ENCODE results near the gene POLDIP3.
"Not testable (repeated sequence)": the region's sequence is repeated elsewhere in the genome, so short reads cannot be mapped to it uniquely, and the experiment has no call there.

The POLDIP3 gene

GRCh38 chr22:42544686-42545085 is 70.0 kb downstream of the POLDIP3 start:
- Mint-ChIP-seq H3K27ac (no peak overlapping the region), H3K4me1 (peaks cover 8% of the 10 kb centered on the region), H3K27me3 (no peaks in the 10 kb centered on the region), H3K4me3 (no peak overlapping the region), H3K9me3 (no peaks in the 10 kb centered on the region), H3K36me3 (no peaks in the 10 kb centered on the region)
- ATAC-seq = no peak

GRCh38 chr22:42539236-42539771 is 75.4 kb downstream of the POLDIP3 start:
- H3K9me3 Mint-ChIP-seq, H3K27me3 Mint-ChIP-seq, H3K36me3 Mint-ChIP-seq: not testable (repeated sequence)
- Mint-ChIP-seq H3K27ac (peak overlapping the region; percentile 92), H3K4me3 (peak overlapping the region; percentile 31), H3K4me1 (peaks cover 36% of the 10 kb centered on the region)
- ATAC-seq = peak; percentile 88

GRCh38 chr22:42537199-42537831 is 77.4 kb downstream of the POLDIP3 start:
- ATAC-seq = peak; percentile 83
- peaks cover 56% of the 10 kb centered on the region for H3K4me1 Mint-ChIP-seq
- not testable (repeated sequence) for H3K9me3 Mint-ChIP-seq, H3K36me3 Mint-ChIP-seq, H3K27me3 Mint-ChIP-seq
- peak overlapping the region; percentile 50 for H3K4me3 Mint-ChIP-seq
- H3K27ac Mint-ChIP-seq = peak overlapping the region; percentile 92

DNA sequence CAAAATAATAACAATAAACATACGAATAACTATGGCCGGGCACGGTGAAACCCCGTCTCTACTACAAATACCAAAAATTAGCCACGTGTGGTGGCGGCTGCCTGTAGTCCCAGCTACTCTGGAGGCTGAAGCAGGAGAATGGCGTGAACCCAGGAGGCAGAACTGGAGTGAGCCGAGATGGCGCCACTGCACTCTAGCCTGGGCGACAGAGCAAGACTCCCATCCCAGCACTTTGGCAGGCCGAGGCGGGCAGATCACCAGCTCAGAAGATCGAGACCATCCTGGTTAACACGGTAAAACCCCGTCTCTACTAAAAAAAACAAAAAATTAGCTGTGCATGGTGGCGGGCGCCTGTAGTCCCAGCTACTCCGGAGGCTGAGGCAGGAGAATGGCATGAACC is 78.0 kb downstream of the POLDIP3 start:
- not testable (repeated sequence) for ATAC-seq
- Mint-ChIP-seq H3K4me1 (peaks cover 61% of the 10 kb centered on the region), H3K4me3 (peak overlapping the region; percentile 50)

DNA sequence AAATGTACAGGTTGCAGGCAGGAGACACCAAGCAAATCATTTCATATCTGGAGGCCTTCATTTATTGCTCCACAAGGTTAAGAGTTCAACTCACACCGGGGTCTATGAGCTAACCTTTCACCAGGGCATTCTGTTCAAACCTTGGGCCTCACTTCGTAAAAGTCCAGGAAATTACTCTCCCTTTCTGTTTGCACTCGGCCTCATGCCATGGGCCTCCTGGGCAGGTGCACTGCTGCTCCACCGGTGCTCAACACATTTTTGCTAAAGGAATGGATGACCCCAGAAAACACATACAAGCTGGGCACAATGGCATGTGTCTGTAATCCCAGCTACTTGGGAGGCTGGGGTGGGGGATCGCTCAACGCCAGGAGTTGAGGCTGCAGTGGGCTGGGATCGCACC is 78.5 kb downstream of the POLDIP3 start:
- Mint-ChIP-seq H3K9me3 (no peaks in the 10 kb centered on the region), H3K27me3 (no peaks in the 10 kb centered on the region), H3K27ac (peak overlapping the region; percentile 37), H3K4me3 (no peak overlapping the region), H3K4me1 (peaks cover 61% of the 10 kb centered on the region), H3K36me3 (no peaks in the 10 kb centered on the region)
- ATAC-seq = no peak

More for the DNA sequence above, 78.0 kb downstream of the POLDIP3 start:
- H3K36me3 Mint-ChIP-seq, H3K27me3 Mint-ChIP-seq, H3K9me3 Mint-ChIP-seq: not testable (repeated sequence)
- peak overlapping the region; percentile 92 for H3K27ac Mint-ChIP-seq

GRCh38 chr22:42535082-42535731 is 79.5 kb downstream of the POLDIP3 start:
- not testable (repeated sequence) for H3K27me3 Mint-ChIP-seq, H3K27ac Mint-ChIP-seq, H3K9me3 Mint-ChIP-seq, H3K4me3 Mint-ChIP-seq, H3K36me3 Mint-ChIP-seq, ATAC-seq
- H3K4me1 Mint-ChIP-seq = peaks cover 61% of the 10 kb centered on the region
